SU-DHL-6 (cell line): ENCODE measurements around the gene SORCS2.

Experiments
- H2AFZ ChIP-seq: fragments of 200-600 bp; sonication (generic); 2 replicates; pipeline ENCODE4 v1.6.1; 2014; ENCODE audit warnings: low read depth, mild to moderate bottlenecking, moderate library complexity, mixed read lengths, antibody characterized with exemption, low read length; ENCODE audit not compliant: severe bottlenecking
- H3F3A ChIP-seq: fragments of 200-600 bp; shearing (Covaris generic); 2 replicates; pipeline ENCODE4 v1.6.0; 2016; ENCODE audit warnings: antibody characterized with exemption, mild to moderate bottlenecking; ENCODE audit not compliant: insufficient read depth
- H3K27ac ChIP-seq: fragments of 200-600 bp; sonication (generic); 2 replicates; pipeline ENCODE4 v1.5.1; 2016; ENCODE audit warnings: low read depth, mild to moderate bottlenecking, low read length, moderate library complexity, mixed read lengths
- H3K27me3 ChIP-seq: fragments of 200-600 bp; sonication (generic), shearing (Covaris generic); 2 replicates; pipeline ENCODE4 v1.6.0; 2014; ENCODE audit warnings: mild to moderate bottlenecking, low read length
- H3K36me3 ChIP-seq: fragments of 200-600 bp; sonication (generic); 2 replicates; pipeline ENCODE4 v1.6.1; 2014; ENCODE audit warnings: mild to moderate bottlenecking, low read length, mixed read lengths
- H3K4me2 ChIP-seq: fragments of 300-600, 200-600 bp; shearing (Covaris generic), sonication (generic); 2 replicates; pipeline ENCODE4 v1.6.0; 2014; ENCODE audit warnings: low read length, low read depth, mild to moderate bottlenecking; ENCODE audit not compliant: poor library complexity, severe bottlenecking
- H3K4me3 ChIP-seq: fragments of 200-600 bp; sonication (generic); 2 replicates; pipeline ENCODE4 v1.5.1; 2014; ENCODE audit warnings: antibody characterized with exemption, low read length, mild to moderate bottlenecking, mixed read lengths; ENCODE audit not compliant: insufficient read depth, poor library complexity, severe bottlenecking
- H3K79me2 ChIP-seq: fragments of 200-600 bp; sonication (generic); 2 replicates; pipeline ENCODE4 v1.6.1; 2014; ENCODE audit warnings: mild to moderate bottlenecking, low read length, moderate library complexity; ENCODE audit not compliant: insufficient read depth
- H3K9ac ChIP-seq: fragments of 200-600 bp; sonication (generic); 2 replicates; pipeline ENCODE4 v1.7.0; 2014; ENCODE audit warnings: mild to moderate bottlenecking, low read length
- H3K9me2 ChIP-seq: fragments of 200-600 bp; sonication (generic); replicated peaks from 2 replicates; pipeline ENCODE4 v1.6.1; 2014; ENCODE audit warnings: low read length; ENCODE audit not compliant: insufficient read depth
- H3K9me3 ChIP-seq: fragments of 200-600 bp; sonication (generic); 2 replicates; pipeline ENCODE4 v1.6.1; 2014; ENCODE audit warnings: low read length, mixed read lengths; ENCODE audit not compliant: insufficient read depth
- H4K20me1 ChIP-seq: fragments of 200-600 bp; sonication (generic); 2 replicates; pipeline ENCODE4 v1.6.1; 2014; ENCODE audit warnings: low read depth, mild to moderate bottlenecking, antibody characterized with exemption, low read length, moderate library complexity, mixed read lengths
- CTCF ChIP-seq: fragments of 200-600 bp; sonication (generic); IDR thresholded peaks from one replicate; pipeline ENCODE4 v1.5.1; 2017; ENCODE audit warnings: antibody characterized with exemption, mild to moderate bottlenecking, low read length, moderate library complexity; ENCODE audit not compliant: insufficient read depth, poor library complexity, severe bottlenecking
- EZH2phosphoT487 ChIP-seq: fragments of 200-600 bp; sonication (generic), shearing (Covaris generic); conservative IDR thresholded peaks from 2 replicates; pipeline ENCODE4 v1.6.1; 2018; ENCODE audit warnings: mild to moderate bottlenecking, antibody characterized with exemption, low read length, moderate library complexity, mixed read lengths

SORCS2 gene

GRCh38 chr4:7687006-7687405, 494.7 kb downstream of the SORCS2 start:
- Histone ChIP-seq H3K27ac (no peak overlapping the region), H3K4me2 (no peak overlapping the region), H3F3A (no peaks in the 10 kb centered on the region), H3K9me2 (no peaks in the 10 kb centered on the region), H3K27me3 (no peaks in the 10 kb centered on the region), H3K9ac (no peak overlapping the region), H3K36me3 (no peaks in the 10 kb centered on the region), H3K9me3 (no peaks in the 10 kb centered on the region), H4K20me1 (no peaks in the 10 kb centered on the region), H3K79me2 (no peaks in the 10 kb centered on the region), H2AFZ (no peak overlapping the region), H3K4me3 (no peak overlapping the region)
- no peak for TF ChIP-seq CTCF
- TF ChIP-seq EZH2phosphoT487, result no peak

- H4K20me1 ChIP-seq, result no peaks in the 10 kb centered on the region
- no peak overlapping the region for H2AFZ ChIP-seq
- H3K27ac ChIP-seq, result no peak overlapping the region
- H3F3A ChIP-seq, result no peaks in the 10 kb centered on the region
- TF ChIP-seq EZH2phosphoT487 (no peak), CTCF (no peak)
- H3K36me3 ChIP-seq, result no peaks in the 10 kb centered on the region
- no peaks in the 10 kb centered on the region for H3K27me3 ChIP-seq
- no peak overlapping the region for H3K4me2 ChIP-seq
- no peaks in the 10 kb centered on the region for H3K9me3 ChIP-seq
- H3K4me3 ChIP-seq, result no peak overlapping the region
- no peak overlapping the region for H3K9ac ChIP-seq
- H3K79me2 ChIP-seq, result no peaks in the 10 kb centered on the region
- H3K9me2 ChIP-seq, result no peaks in the 10 kb centered on the region
Observed at GRCh38 chr4:7687796-7688195, 495.5 kb downstream of the SORCS2 start.

- H3F3A ChIP-seq, result no peaks in the 10 kb centered on the region
- H3K9me2 ChIP-seq, result no peaks in the 10 kb centered on the region
- no peak overlapping the region for H2AFZ ChIP-seq
- H3K27me3 ChIP-seq, result no peaks in the 10 kb centered on the region
- no peaks in the 10 kb centered on the region for H4K20me1 ChIP-seq
- H3K9me3 ChIP-seq, result no peaks in the 10 kb centered on the region
- no peak overlapping the region for H3K27ac ChIP-seq
- no peaks in the 10 kb centered on the region for H3K79me2 ChIP-seq
- no peak overlapping the region for H3K4me2 ChIP-seq
- no peak overlapping the region for H3K9ac ChIP-seq
- TF ChIP-seq EZH2phosphoT487, result no peak
- no peak overlapping the region for H3K4me3 ChIP-seq
- H3K36me3 ChIP-seq, result no peaks in the 10 kb centered on the region
Observed at GRCh38 chr4:7689773-7690693, 497.7 kb downstream of the SORCS2 start.

GRCh38 chr4:7691061-7691460, 498.7 kb downstream of the SORCS2 start:
- Histone ChIP-seq H3K4me2 (no peak overlapping the region), H3F3A (no peaks in the 10 kb centered on the region), H3K36me3 (no peaks in the 10 kb centered on the region), H3K27me3 (no peaks in the 10 kb centered on the region), H3K9me3 (no peaks in the 10 kb centered on the region), H4K20me1 (no peaks in the 10 kb centered on the region), H3K79me2 (no peaks in the 10 kb centered on the region), H2AFZ (no peak overlapping the region), H3K4me3 (no peak overlapping the region), H3K27ac (no peak overlapping the region), H3K9ac (no peak overlapping the region), H3K9me2 (no peaks in the 10 kb centered on the region)
- TF ChIP-seq EZH2phosphoT487 (no peak), CTCF (no peak)
